HepG2 (cell line): ENCODE data around the gene GP2. TPM values are rescaled to one million over a fixed set of nuclear protein-coding genes. Genes with fewer than 3 reads are reported as not detected.
A peak's percentile ranks its signal among the peaks of the same experiment; 100 is the strongest.

ENCODE experiments used
- ARID5B ChIP-seq: IDR thresholded peaks from 2 replicates; pipeline ENCODE4 v1.4.0; 2020; ENCODE audit warnings: mild to moderate bottlenecking, missing genetic modification reagents
- HES4 ChIP-seq: sonication (generic); formaldehyde crosslinking; IDR thresholded peaks from 2 replicates; pipeline ENCODE4 v1.9.0; 2021; ENCODE audit warnings: mild to moderate bottlenecking, missing genetic modification reagents, borderline replicate concordance
- HNF4A ChIP-seq: sonication (generic); formaldehyde crosslinking; IDR thresholded peaks from 2 replicates; pipeline ENCODE4 v1.4.0; 2020; ENCODE audit warnings: missing genetic modification reagents
- IKZF5 ChIP-seq: IDR thresholded peaks from 2 replicates; pipeline ENCODE4 v1.6.1; 2018; ENCODE audit warnings: missing genetic modification reagents, mild to moderate bottlenecking, missing compliant biosample characterization
- MAFK ChIP-seq, 2 experiments: IDR thresholded peaks in 1 of 2; conservative IDR thresholded peaks in 1 of 2; 2 replicates each; pipeline ENCODE4 v1.6.1; 2011; ENCODE audit warnings: improper control_type of control experiment in 2 of 2, low read length in 2 of 2
- MAZ ChIP-seq, 2 experiments: sonication (generic) in 1 of 2; formaldehyde crosslinking in 1 of 2; IDR thresholded peaks; 2 replicates each; pipeline versions ENCODE4 v1.5.0 to v1.6.1; 2012 to 2020; ENCODE audit warnings: low read depth in 2 of 2, mild to moderate bottlenecking in 2 of 2, borderline replicate concordance in 1 of 2, improper control_type of control experiment in 1 of 2, low read length in 1 of 2, missing genetic modification reagents in 1 of 2, moderate library complexity in 1 of 2
- MIER2 ChIP-seq: IDR thresholded peaks from 2 replicates; pipeline ENCODE4 v1.6.1; 2016; ENCODE audit warnings: missing biosample characterization, missing genetic modification reagents
- MTF2 ChIP-seq: sonication (generic); formaldehyde crosslinking; IDR thresholded peaks from 2 replicates; pipeline ENCODE4 v1.5.0; 2020; ENCODE audit warnings: missing genetic modification reagents, borderline replicate concordance
- NFKB2 ChIP-seq: sonication (generic); formaldehyde crosslinking; IDR thresholded peaks from 2 replicates; pipeline ENCODE4 v1.4.0; 2020; ENCODE audit warnings: missing genetic modification reagents, borderline replicate concordance
- SAFB2 ChIP-seq: sonication (generic); formaldehyde crosslinking; IDR thresholded peaks from 2 replicates; pipeline ENCODE4 v1.5.1; 2020; ENCODE audit warnings: missing genetic modification reagents, low read depth, mild to moderate bottlenecking, borderline replicate concordance
- SMC3 ChIP-seq: IDR thresholded peaks from 2 replicates; pipeline ENCODE4 v1.6.1; 2011; ENCODE audit warnings: low read length, improper control_type of control experiment
- ZC3H4 ChIP-seq: sonication (generic); formaldehyde crosslinking; IDR thresholded peaks from 2 replicates; pipeline ENCODE4 v1.4.0; 2020; ENCODE audit warnings: missing genetic modification reagents, borderline replicate concordance
- ZFX ChIP-seq: sonication (generic); formaldehyde crosslinking; IDR thresholded peaks from 2 replicates; pipeline ENCODE4 v1.4.0; 2020; ENCODE audit warnings: mild to moderate bottlenecking, low read depth, missing genetic modification reagents, moderate library complexity
- ZNF232 ChIP-seq: sonication (generic); formaldehyde crosslinking; IDR thresholded peaks from 2 replicates; pipeline ENCODE4 v1.4.0; 2020; ENCODE audit warnings: missing genetic modification reagents, borderline replicate concordance
- ZNF333 ChIP-seq: sonication (generic); formaldehyde crosslinking; IDR thresholded peaks from 2 replicates; pipeline ENCODE4 v1.4.0; 2020; ENCODE audit warnings: mild to moderate bottlenecking, missing genetic modification reagents, borderline replicate concordance
- ZNF580 ChIP-seq: IDR thresholded peaks from 2 replicates; pipeline ENCODE4 v1.6.1; 2016; ENCODE audit warnings: low read depth, borderline replicate concordance
- ZNF691 ChIP-seq: sonication (generic); formaldehyde crosslinking; IDR thresholded peaks from 2 replicates; pipeline ENCODE4 v1.4.0; 2020; ENCODE audit warnings: missing genetic modification reagents, low read depth, mild to moderate bottlenecking, borderline replicate concordance
- ZNF781 ChIP-seq: sonication (generic); formaldehyde crosslinking; IDR thresholded peaks from 2 replicates; pipeline ENCODE4 v1.5.1; 2020; ENCODE audit warnings: borderline replicate concordance, mild to moderate bottlenecking, missing genetic modification reagents; ENCODE audit errors: not compliant biosample characterization
- ZSCAN31 ChIP-seq: sonication (generic); formaldehyde crosslinking; IDR thresholded peaks from 2 replicates; pipeline ENCODE4 v1.5.0; 2020; ENCODE audit warnings: low read depth, mild to moderate bottlenecking, missing genetic modification reagents
- ZSCAN9 ChIP-seq: IDR thresholded peaks from 2 replicates; pipeline ENCODE4 v1.6.1; 2016; ENCODE audit warnings: borderline replicate concordance
- polyA plus RNA-seq, 8 experiments: library from polyadenylated mRNA; depleted of rRNA in 3 of 8; stranded (reverse) in 7 of 8; unstranded in 1 of 8; fragments of >200 nt; fragmentation: Illumina TruSeq in 4 of 8; extraction: Trizol in 4 of 8; gene quantifications; 2 replicates each; pipeline versions ENCODE4 v1.2.1 to v1.2.3, GENCODE V29; 2011 to 2016; ENCODE audit warnings: low read depth in 4 of 8, missing spikeins in 1 of 8, mixed read lengths in 1 of 8; ENCODE audit not compliant: insufficient read depth in 1 of 8
- total RNA-seq, 5 experiments: library from RNA; depleted of rRNA; stranded (reverse); fragments of >200 nt; fragmentation: Illumina TruSeq; extraction: Trizol; gene quantifications; 2 replicates each; pipeline ENCODE4 v1.2.3, GENCODE V29; 2016; ENCODE audit warnings: low read depth in 1 of 5

GP2 gene
- total and polyA plus RNA-seq, 2 of the 13 experiments (the other 11 are each of a cell fraction or from before 2014, with no cell fraction given), result 0.15 to 0.69 TPM

DNA sequence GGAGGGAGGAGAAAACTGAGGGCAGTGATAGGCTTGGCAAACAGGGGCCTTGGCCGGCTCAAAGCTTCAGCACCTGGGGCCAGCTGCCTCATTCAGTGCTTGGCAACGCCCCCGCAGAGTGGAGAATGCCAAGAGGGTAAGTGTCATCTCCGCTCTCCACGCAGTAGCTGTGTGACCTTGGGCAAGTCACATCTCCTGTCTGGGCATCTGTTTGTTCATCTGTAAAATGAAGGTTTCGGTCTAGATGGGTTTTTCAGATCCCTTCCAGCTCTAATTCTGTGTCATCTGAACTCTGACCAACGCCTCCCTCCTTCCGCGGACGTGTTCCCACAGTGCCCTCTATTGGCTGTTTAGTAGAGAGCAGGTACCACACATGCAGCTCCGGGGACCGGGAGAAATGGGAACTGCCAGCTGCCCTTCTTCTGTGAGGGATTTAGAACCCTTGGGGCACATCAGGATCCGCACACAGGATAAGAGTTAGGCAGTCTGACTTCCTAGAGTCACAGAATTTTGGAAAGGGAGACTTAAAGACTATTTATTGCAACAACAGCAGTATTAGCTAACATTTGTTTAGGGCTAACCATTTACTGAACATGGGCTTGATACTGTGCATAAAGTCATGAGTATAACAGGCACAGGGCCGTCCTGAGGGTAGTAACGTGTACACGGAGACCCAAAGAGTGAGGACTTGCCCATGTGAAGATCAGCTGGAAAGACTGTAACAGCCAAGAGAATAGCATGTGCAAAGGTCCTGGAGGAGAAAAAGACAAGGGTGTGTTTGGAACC, 26.8 kb downstream of the GP2 start (continued):
- TF ChIP-seq HNF4A (CRISPR knock-in tag) (peak; percentile 52; the same call in 1 of the 2 replicates), ZC3H4 (CRISPR knock-in tag) (no peak), NFKB2 (CRISPR knock-in tag) (no peak), MAZ (IDR thresholded peaks at IDR 0.05; ENCODE audit: borderline replicate concordance, low read depth, low read length) (peak; percentile 53; the same call in 1 of the 2 replicates), MAZ (CRISPR knock-in tag; IDR thresholded peaks at IDR 0.05; ENCODE audit: low read depth) (no peak), MIER2 (CRISPR knock-in tag) (peak; percentile 68; the same call in 1 of the 2 replicates), ZFX (CRISPR knock-in tag) (no peak), ZNF781 (CRISPR knock-in tag) (no peak), HES4 (CRISPR knock-in tag) (peak; percentile 60; the same call in 1 of the 2 replicates), ZNF232 (CRISPR knock-in tag) (0 out of 2 replicates have a peak, but pooled peaks have one; percentile 28), IKZF5 (CRISPR knock-in tag) (0 out of 2 replicates have a peak, but pooled peaks have one; percentile 27), ZSCAN31 (no peak), ZNF333 (CRISPR knock-in tag) (no peak), ZNF580 (peak; percentile 77; the same call in 1 of the 2 replicates), MTF2 (CRISPR knock-in tag) (no peak), ZNF691 (CRISPR knock-in tag) (peak; percentile 70; the same call in 1 of the 2 replicates), SAFB2 (CRISPR knock-in tag) (no peak), ZSCAN9 (CRISPR knock-in tag) (0 out of 2 replicates have a peak, but pooled peaks have one; percentile 31), MAFK (conservative IDR thresholded peaks at IDR 0.05 in 1 of 2, IDR thresholded peaks at IDR 0.05 in 1 of 2; ENCODE audit: low read length in 2 of 2) (peak in 1 of 2 experiments; percentile 54; a peak in 2 of 4 replicates), ARID5B (CRISPR knock-in tag) (peak; percentile 35; the same call in 1 of the 2 replicates), SMC3 (peak; percentile 97)
